ACC112 (cell line): ENCODE measurements around the gene UGT2A2.

Source experiments
- H2AFZ ChIP-seq: fragments of 200-600 bp; sonication (generic); one replicate; pipeline ENCODE4 v1.6.0; 2017; ENCODE audit warnings: antibody characterized with exemption, low read length; ENCODE audit not compliant: unreplicated experiment
- H3K27ac ChIP-seq: fragments of 200-600 bp; sonication (generic); 2 replicates; pipeline ENCODE4 v1.5.1; 2014; ENCODE audit warnings: low read depth, mild to moderate bottlenecking, antibody characterized with exemption, low read length, moderate library complexity
- H3K27me3 ChIP-seq: fragments of 200-600 bp; sonication (generic); 2 replicates; pipeline ENCODE4 v1.6.1; 2014; ENCODE audit warnings: mild to moderate bottlenecking, antibody characterized with exemption, low read length, moderate library complexity, mixed read lengths; ENCODE audit not compliant: insufficient read depth
- H3K36me3 ChIP-seq: fragments of 200-600 bp; sonication (generic); 2 replicates; pipeline ENCODE4 v1.6.1; 2016; ENCODE audit warnings: mild to moderate bottlenecking, antibody characterized with exemption, low read length, moderate library complexity, mixed read lengths; ENCODE audit not compliant: insufficient read depth
- H3K4me1 ChIP-seq: fragments of 200-600 bp; sonication (generic); one replicate; pipeline ENCODE4 v1.6.1; 2016; ENCODE audit warnings: low read length, mixed read lengths; ENCODE audit not compliant: insufficient read depth, unreplicated experiment, control insufficient read depth
- H3K4me3 ChIP-seq: fragments of 200-600 bp; sonication (generic); 2 replicates; pipeline ENCODE4 v1.5.1; 2014; ENCODE audit warnings: mild to moderate bottlenecking, low read depth, low read length
- H3K79me2 ChIP-seq: fragments of 200-600 bp; sonication (generic); one replicate; pipeline ENCODE4 v1.6.0; 2016; ENCODE audit warnings: low read length; ENCODE audit not compliant: control insufficient read depth, unreplicated experiment, insufficient read depth

UGT2A2 gene

GRCh38 chr4:69642961-69643360 is 3.5 kb upstream of the UGT2A2 start:
- no peaks in the 10 kb centered on the region for H3K27me3 ChIP-seq
- no peak overlapping the region for H3K27ac ChIP-seq
- H3K36me3 ChIP-seq, result no peaks in the 10 kb centered on the region
- no peak overlapping the region for H2AFZ ChIP-seq
- H3K79me2 ChIP-seq, result no peaks in the 10 kb centered on the region
- no peak overlapping the region for H3K4me3 ChIP-seq
- H3K4me1 ChIP-seq, result no peaks in the 10 kb centered on the region

DNA sequence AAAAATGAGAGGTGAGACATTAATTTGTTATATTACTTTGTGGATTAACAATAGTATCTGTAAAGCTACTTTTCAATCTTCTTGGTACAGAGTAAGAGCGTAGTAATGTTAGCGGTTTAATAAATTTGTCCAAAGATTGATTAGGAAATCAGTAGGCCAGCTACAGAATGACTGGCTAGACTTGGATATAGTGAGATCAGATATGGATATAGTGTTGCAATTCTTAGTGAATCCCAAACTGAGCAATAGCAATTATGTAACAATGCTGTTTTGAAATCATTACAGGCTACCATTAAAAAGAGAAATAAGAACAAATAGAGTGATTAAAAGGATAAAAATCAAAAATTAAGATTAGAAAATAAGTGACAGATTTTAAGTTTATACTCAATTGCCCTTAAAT is 847 bp upstream of the UGT2A2 start:
- no peaks in the 10 kb centered on the region for H3K27me3 ChIP-seq
- no peak overlapping the region for H3K27ac ChIP-seq
- H3K79me2 ChIP-seq, result no peaks in the 10 kb centered on the region
- H2AFZ ChIP-seq, result no peak overlapping the region
- H3K4me1 ChIP-seq, result no peaks in the 10 kb centered on the region
- no peak overlapping the region for H3K4me3 ChIP-seq
- no peaks in the 10 kb centered on the region for H3K36me3 ChIP-seq

DNA sequence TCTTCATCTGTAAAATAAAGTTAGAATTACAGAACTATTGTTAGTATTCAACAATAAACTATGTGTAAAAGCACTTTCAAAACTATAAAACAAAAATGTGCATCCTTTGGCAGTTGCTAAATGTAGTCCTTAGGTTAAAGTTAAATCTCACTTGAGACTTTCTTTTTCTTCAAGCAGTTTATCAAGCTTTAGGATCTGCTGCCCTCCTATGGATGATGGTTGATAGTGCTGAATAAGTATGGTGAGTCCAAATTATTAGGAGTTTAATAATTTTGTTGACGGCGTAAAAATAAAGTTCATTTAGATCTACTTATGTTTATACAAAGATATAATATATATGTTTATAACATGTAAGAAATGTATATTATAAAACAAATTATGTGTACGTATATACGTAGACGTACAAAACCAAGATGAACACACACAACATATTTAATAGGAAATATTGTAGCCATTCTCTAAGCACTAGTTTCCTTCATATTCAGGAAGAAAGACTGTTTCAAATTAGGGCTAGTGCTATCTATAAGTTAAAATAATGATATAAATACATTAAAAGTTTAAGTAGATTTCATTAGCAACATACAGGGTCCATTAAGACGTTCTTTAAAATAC is 22.3 kb downstream of the UGT2A2 start:
- Histone ChIP-seq H3K4me1 (no peaks in the 10 kb centered on the region), H2AFZ (peak overlapping the region; percentile 33), H3K27me3 (no peaks in the 10 kb centered on the region), H3K79me2 (no peaks in the 10 kb centered on the region), H3K4me3 (peak overlapping the region; percentile 5; the same call in 1 of the 2 replicates), H3K27ac (no peak overlapping the region), H3K36me3 (no peaks in the 10 kb centered on the region)

GRCh38 chr4:69610484-69610883 is 29.0 kb downstream of the UGT2A2 start:
- Histone ChIP-seq H3K4me1 (no peaks in the 10 kb centered on the region), H2AFZ (no peak overlapping the region), H3K36me3 (no peaks in the 10 kb centered on the region), H3K27me3 (no peaks in the 10 kb centered on the region; the same call in 1 of the 2 replicates), H3K4me3 (no peak overlapping the region), H3K27ac (no peak overlapping the region), H3K79me2 (no peaks in the 10 kb centered on the region)

DNA sequence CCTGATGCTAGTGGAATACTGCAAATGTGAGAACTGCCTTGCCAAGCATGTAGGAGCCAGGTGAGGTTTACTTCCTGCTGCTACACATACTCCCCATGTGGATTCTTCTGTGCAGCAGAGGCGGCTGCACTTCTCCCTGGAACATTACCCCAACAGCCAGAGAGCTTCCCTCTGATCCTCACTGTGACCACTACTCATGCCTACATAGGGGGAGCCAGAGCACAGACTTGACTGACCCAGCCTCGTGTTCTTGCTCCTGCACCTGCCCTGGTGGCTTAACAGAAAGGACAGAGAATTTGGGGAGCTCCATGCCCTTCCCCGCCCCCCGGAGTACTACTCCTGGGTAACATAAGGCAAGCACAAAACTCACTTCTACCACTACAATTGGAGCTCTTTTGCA is 38.4 kb downstream of the UGT2A2 start:
- H3K4me3 ChIP-seq, result no peak overlapping the region
- peaks cover 9% of the 10 kb centered on the region; the same call in 1 of the 2 replicates for H3K27me3 ChIP-seq

GRCh38 chr4:69600013-69600412 is 39.4 kb downstream of the UGT2A2 start:
- H3K27ac ChIP-seq, result no peak overlapping the region
- H2AFZ ChIP-seq, result no peak overlapping the region
- H3K36me3 ChIP-seq, result no peaks in the 10 kb centered on the region
- no peaks in the 10 kb centered on the region for H3K4me1 ChIP-seq
- no peaks in the 10 kb centered on the region for H3K79me2 ChIP-seq
- peaks cover 9% of the 10 kb centered on the region; the same call in 1 of the 2 replicates for H3K27me3 ChIP-seq
- no peak overlapping the region for H3K4me3 ChIP-seq

More for the DNA sequence above, 38.4 kb downstream of the UGT2A2 start:
- Histone ChIP-seq H3K79me2 (no peaks in the 10 kb centered on the region), H3K36me3 (no peaks in the 10 kb centered on the region), H3K27ac (no peak overlapping the region), H3K4me1 (no peaks in the 10 kb centered on the region), H2AFZ (no peak overlapping the region)

- Histone ChIP-seq H3K36me3 (no peaks in the 10 kb centered on the region), H3K27me3 (no peaks in the 10 kb centered on the region; the same call in 1 of the 2 replicates), H3K79me2 (no peaks in the 10 kb centered on the region), H3K4me1 (no peaks in the 10 kb centered on the region), H3K27ac (no peak overlapping the region), H3K4me3 (peak overlapping the region; percentile 12; the same call in 1 of the 2 replicates), H2AFZ (peak overlapping the region; percentile 75)
These were observed 45.1 kb downstream of the UGT2A2 start for GRCh38 chr4:69594382-69594781.

GRCh38 chr4:69591364-69591763 is 48.1 kb downstream of the UGT2A2 start:
- H3K4me1 ChIP-seq, result no peaks in the 10 kb centered on the region
- no peak overlapping the region for H3K27ac ChIP-seq

DNA sequence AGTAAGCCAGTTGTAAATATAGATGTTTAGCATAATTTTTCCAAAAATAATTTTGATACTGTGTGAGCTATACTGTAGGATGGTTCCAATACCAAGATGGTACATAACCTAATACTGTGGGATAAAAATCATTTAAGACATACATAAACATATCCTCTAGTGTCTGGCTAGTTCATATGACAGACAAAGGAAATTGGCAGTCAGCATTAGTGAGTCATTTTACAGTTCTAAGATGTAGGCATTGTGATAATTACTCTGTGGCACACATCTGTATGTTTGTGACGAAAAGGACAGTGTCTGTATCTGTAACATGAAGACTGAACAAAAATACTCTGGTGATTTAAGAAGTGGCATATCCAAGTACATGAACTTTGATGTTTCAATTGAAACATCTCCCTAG is 49.6 kb downstream of the UGT2A2 start:
- no peaks in the 10 kb centered on the region for H3K4me1 ChIP-seq
- H2AFZ ChIP-seq, result no peak overlapping the region
- no peaks in the 10 kb centered on the region for H3K36me3 ChIP-seq
- no peak overlapping the region for H3K27ac ChIP-seq
- H3K4me3 ChIP-seq, result no peak overlapping the region
- H3K79me2 ChIP-seq, result no peaks in the 10 kb centered on the region
- peaks cover 28% of the 10 kb centered on the region for H3K27me3 ChIP-seq

More at GRCh38 chr4:69591364-69591763, 48.1 kb downstream of the UGT2A2 start:
- H3K36me3 ChIP-seq, result no peaks in the 10 kb centered on the region
- H3K27me3 ChIP-seq, result peaks cover 15% of the 10 kb centered on the region
- H3K79me2 ChIP-seq, result no peaks in the 10 kb centered on the region
- no peak overlapping the region for H3K4me3 ChIP-seq
- no peak overlapping the region for H2AFZ ChIP-seq

GRCh38 chr4:69584135-69584534 is 55.3 kb downstream of the UGT2A2 start:
- Histone ChIP-seq H2AFZ (no peak overlapping the region), H3K27ac (no peak overlapping the region), H3K4me3 (no peak overlapping the region)

GRCh38 chr4:69583543-69583942 is 55.9 kb downstream of the UGT2A2 start:
- Histone ChIP-seq H3K27me3 (peaks cover 61% of the 10 kb centered on the region), H2AFZ (no peak overlapping the region), H3K4me1 (no peaks in the 10 kb centered on the region), H3K36me3 (no peaks in the 10 kb centered on the region), H3K4me3 (no peak overlapping the region), H3K27ac (no peak overlapping the region), H3K79me2 (no peaks in the 10 kb centered on the region)

More at GRCh38 chr4:69584135-69584534, 55.3 kb downstream of the UGT2A2 start:
- Histone ChIP-seq H3K4me1 (no peaks in the 10 kb centered on the region), H3K27me3 (peaks cover 59% of the 10 kb centered on the region), H3K79me2 (no peaks in the 10 kb centered on the region), H3K36me3 (no peaks in the 10 kb centered on the region)
